GM12864 (cell line): Measurements from ENCODE around the gene TLE5.

Experiments
- DNase-seq: peaks from one replicate; pipeline ENCODE4 v3.0.0-alpha.2; 2011; ENCODE audit warnings: low read depth
- H3K4me3 ChIP-seq: 2 replicates; pipeline ENCODE4 v1.5.1; 2011; ENCODE audit warnings: mild to moderate bottlenecking, low read depth, low read length, control low read depth
- CTCF ChIP-seq: IDR thresholded peaks from 2 replicates; pipeline ENCODE4 v1.5.1; 2011; ENCODE audit warnings: low read depth, mild to moderate bottlenecking, moderate library complexity, low read length, control low read depth, inconsistent platforms; ENCODE audit errors: missing control alignments

The TLE5 gene

GRCh38 chr19:3005345-3005744, 57.0 kb downstream of the TLE5 start:
- TF ChIP-seq CTCF = no peak
- no peak overlapping the region for H3K4me3 ChIP-seq
- no peak for DNase-seq

- DNase-seq = no peak
- no peak overlapping the region for H3K4me3 ChIP-seq
- no peak for TF ChIP-seq CTCF
Observed at GRCh38 chr19:3004522-3004921, 57.8 kb downstream of the TLE5 start.

GRCh38 chr19:3003046-3003445, 59.2 kb downstream of the TLE5 start:
- TF ChIP-seq CTCF = no peak
- no peak for DNase-seq
- no peak overlapping the region for H3K4me3 ChIP-seq
